Measurements from ENCODE around the gene EBI3. TPM values are rescaled to one million over a fixed set of nuclear protein-coding genes. Genes with fewer than 3 reads are reported as not detected.
"Not testable (repeated sequence)": the region's sequence is repeated elsewhere in the genome, so short reads cannot be mapped to it uniquely, and the experiment has no call there.

EBI3 gene
- total and polyA plus RNA-seq, 11 donors, result 0.27 to 5.6 (median 0.88) TPM

DNA sequence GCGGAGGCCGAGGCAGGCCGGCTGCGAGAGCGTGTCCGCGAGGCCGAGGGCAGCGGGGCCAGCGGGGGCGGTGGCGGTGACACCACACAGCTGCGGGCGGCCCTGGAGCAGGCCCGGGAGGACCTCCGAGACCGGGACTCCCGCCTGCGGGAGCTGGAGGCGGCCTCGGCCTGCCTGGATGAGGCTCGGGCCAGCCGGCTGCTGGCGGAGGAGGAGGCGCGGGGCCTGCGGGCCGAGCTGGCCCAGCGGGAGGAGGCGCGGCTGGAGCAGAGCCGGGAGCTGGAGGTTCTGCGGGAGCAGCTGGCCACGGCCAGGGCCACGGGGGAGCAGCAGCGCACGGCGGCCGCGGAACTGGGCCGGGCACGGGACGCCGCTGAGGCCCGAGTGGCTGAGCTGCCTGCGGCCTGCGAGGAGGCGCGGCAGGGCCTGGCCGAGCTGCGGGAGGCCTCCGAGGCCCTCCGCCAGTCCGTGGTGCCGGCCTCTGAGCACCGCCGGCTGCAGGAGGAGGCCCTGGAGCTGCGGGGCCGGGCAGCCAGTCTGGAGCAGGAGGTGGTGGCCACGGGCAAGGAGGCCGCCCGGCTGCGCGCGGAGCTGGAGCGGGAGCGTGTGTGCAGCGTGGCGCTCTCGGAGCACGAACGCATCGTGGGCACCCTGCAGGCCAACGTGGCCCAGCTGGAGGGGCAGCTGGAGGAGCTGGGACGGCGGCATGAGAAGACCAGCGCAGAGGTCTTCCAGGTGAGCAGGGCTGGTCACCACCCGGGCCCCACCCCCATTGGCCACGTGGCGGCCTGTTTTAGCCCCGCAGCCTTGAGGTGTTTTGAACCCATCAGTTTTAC lies 11.7 kb upstream of the EBI3 start:
- ATAC-seq (no peak), DNase-seq (no peak)
- TF ChIP-seq, protein P1, sequence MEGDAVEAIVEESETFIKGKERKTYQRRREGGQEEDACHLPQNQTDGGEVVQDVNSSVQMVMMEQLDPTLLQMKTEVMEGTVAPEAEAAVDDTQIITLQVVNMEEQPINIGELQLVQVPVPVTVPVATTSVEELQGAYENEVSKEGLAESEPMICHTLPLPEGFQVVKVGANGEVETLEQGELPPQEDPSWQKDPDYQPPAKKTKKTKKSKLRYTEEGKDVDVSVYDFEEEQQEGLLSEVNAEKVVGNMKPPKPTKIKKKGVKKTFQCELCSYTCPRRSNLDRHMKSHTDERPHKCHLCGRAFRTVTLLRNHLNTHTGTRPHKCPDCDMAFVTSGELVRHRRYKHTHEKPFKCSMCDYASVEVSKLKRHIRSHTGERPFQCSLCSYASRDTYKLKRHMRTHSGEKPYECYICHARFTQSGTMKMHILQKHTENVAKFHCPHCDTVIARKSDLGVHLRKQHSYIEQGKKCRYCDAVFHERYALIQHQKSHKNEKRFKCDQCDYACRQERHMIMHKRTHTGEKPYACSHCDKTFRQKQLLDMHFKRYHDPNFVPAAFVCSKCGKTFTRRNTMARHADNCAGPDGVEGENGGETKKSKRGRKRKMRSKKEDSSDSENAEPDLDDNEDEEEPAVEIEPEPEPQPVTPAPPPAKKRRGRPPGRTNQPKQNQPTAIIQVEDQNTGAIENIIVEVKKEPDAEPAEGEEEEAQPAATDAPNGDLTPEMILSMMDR (IDR thresholded peaks at IDR 0.05), result no peak
- TF ChIP-seq POLR2A (IDR thresholded peaks at IDR 0.05), result no peak
- H3K36me3 ChIP-seq, result no peaks in the 10 kb centered on the region
- H3K4me1 ChIP-seq, result no peaks in the 10 kb centered on the region
- H3K9me3 ChIP-seq, result no peaks in the 10 kb centered on the region
- no peak overlapping the region for H3K27ac ChIP-seq
- H3K4me3 ChIP-seq, result no peak overlapping the region
- 92 to 95% (median 95%) methylated on average over 71 to 81 of the region's 81 CpGs for WGBS, 4 donors
- H3K27me3 ChIP-seq, result no peaks in the 10 kb centered on the region
- intact Hi-C loops (cut with DNase I), result no loop called here

DNA sequence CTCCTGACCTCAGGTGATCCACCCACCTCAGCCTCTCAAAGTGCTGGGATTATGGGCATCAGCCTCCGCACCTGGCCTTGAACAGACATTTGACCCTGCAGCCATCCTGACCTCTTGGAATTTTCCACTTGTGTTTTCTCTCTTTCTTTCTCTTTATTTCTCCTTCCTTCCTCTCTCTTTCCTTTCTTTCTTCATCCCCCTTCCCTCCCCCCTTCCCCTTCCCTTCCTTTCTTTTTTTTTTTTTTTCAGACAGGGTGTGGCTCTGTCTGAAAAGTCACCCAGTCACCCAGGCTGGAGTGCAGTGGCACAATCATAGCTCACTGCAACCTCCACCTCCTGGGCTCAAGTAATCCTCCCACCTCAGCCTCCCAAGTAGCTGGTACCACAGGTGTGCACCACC lies 10.8 kb upstream of the EBI3 start:
- H3K36me3 ChIP-seq; intact Hi-C loops (cut with DNase I); H3K9me3 ChIP-seq; H3K4me1 ChIP-seq; DNase-seq; H3K27ac ChIP-seq; ATAC-seq; H3K27me3 ChIP-seq; H3K4me3 ChIP-seq: not testable (repeated sequence)
- WGBS, 4 donors, result 88 to 94% (median 90%) methylated on average over 1 of the region's 1 CpG

DNA sequence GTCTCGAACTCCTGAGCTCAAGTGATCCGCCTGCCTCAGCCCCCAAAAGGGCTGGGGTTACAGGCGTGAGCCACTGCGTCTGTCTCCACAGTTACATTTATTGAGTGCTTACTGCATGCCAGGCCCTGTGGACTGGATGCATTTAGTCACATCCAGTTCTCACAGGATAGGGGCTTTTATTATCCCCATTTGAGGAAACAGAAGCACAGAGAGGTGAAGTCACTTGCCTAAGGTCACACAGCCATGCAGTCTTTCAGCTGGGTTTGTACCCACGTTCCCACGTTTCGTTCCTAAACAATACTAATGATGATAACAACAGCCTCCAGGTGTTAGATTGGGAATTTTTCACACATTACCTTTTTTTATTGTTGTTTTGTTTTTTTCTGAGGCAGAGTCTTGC lies 9.1 kb upstream of the EBI3 start:
- no peak overlapping the region for H3K4me3 ChIP-seq
- no peak for TF ChIP-seq POLR2A (IDR thresholded peaks at IDR 0.05)
- TF ChIP-seq, protein P1 (IDR thresholded peaks at IDR 0.05), result no peak
- H3K27ac ChIP-seq, result no peak overlapping the region
- no peaks in the 10 kb centered on the region for H3K27me3 ChIP-seq
- no peaks in the 10 kb centered on the region for H3K36me3 ChIP-seq
- no peak for ATAC-seq
- 91 to 97% (median 93%) methylated on average over 7 of the region's 7 CpGs for WGBS, 4 donors
- DNase-seq, result no peak
- H3K9me3 ChIP-seq, result no peaks in the 10 kb centered on the region
- no peaks in the 10 kb centered on the region for H3K4me1 ChIP-seq
- intact Hi-C loops (cut with DNase I), result no loop called here

DNA sequence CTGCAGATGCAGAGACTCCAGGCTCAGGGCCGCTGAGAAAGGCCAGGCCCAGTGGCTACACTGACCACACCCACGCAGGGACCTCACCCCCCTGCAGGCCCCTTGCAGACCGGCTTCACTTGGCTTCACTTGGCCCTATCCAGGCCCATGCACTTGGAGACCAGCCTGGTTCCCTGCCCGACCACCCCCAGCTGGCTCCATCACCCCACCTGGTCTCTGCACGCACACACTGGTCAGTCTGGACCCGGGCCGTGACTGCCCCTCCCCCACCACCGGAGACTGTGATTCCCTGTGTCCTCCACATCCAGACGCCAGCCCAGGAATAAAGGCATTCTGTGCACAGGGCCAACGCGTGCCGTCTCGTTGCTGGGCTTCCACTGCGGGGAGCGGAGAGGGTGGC lies 4.9 kb upstream of the EBI3 start:
- Histone ChIP-seq H3K4me1 (peaks cover 0 to 8% (median 0%) of the 10 kb centered on the region in 12 donors), H3K27ac (no peak overlapping the region), H3K9me3 (no peaks in the 10 kb centered on the region), H3K27me3 (peaks cover 0 to 28% (median 9%) of the 10 kb centered on the region in 9 donors), H3K4me3 (no peak overlapping the region), H3K36me3 (no peaks in the 10 kb centered on the region)
- DNase-seq (no peak), ATAC-seq (no peak)
- intact Hi-C loops (cut with DNase I), result no loop called here
- no peak for TF ChIP-seq POLR2A (IDR thresholded peaks at IDR 0.05)
- TF ChIP-seq, protein P1 (IDR thresholded peaks at IDR 0.05), result no peak
- 60 to 66% (median 62%) methylated on average over 15 of the region's 15 CpGs for WGBS, 4 donors

Data from heart left ventricle (tissue), 16 donors.